Activated CD4-positive, alpha-beta T cell treated with anti-CD3 and anti-CD28 coated beads for 1 hour (primary cell): ENCODE measurements around the gene BPIFB2.

ENCODE experiments used
- DNase-seq: peaks from one replicate; pipeline ENCODE4 v3.0.0-alpha.2; 2020

BPIFB2 gene

DNA sequence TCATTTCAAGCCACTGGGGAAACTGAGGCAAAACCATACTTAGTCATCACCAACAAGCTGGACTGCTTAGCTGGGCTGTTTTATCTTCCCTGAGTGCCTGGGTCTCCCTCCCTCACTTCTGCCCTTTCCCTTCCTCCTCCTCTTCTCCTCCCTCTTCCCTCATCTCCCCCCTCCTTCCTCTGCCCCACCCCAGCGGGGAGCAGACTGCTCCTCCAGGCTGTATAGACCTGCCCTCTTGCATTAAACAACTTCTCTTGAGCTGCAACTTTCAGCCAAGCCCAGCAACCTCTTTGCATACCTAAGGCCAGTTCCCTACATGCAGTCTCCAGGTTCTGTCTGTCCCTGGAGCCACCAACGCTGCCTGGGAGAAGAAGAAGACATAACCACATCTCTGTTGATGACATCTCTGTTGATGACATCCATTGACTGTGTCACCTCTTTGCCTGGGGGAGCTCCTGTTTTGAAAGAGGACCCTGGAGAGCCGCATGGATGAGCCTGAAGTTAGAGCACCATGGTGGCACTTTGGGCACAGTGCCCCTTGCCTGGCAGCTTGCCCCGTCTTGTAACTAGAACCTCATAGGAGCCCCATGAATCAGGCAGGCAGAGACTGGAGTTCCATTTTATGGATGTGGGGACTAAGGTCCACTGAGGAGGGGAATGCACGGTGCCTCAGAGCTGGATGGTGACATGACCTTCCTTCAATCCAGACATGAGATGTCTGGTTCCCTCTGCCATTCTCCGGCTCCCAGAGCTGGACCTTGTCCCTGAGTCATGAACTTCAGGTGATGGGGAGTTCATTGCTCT, 16.1 kb downstream of the BPIFB2 start:
- no peak for DNase-seq

DNA sequence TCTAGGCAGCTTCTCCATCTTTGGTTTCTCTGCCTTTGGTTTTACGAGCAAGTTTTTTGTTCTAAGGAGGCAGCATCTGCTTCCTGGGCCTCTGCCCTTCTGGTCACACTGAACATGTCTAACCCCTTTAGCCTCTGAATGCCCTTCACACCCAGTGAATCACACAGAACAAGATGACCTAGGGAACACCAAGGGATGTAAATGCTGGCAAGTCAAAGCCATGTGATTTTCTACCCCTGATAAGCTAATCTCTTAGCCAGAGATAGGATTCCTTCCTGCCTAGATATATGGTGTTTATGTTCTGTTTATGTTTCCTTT, 16.7 kb downstream of the BPIFB2 start:
- DNase-seq: no peak

DNA sequence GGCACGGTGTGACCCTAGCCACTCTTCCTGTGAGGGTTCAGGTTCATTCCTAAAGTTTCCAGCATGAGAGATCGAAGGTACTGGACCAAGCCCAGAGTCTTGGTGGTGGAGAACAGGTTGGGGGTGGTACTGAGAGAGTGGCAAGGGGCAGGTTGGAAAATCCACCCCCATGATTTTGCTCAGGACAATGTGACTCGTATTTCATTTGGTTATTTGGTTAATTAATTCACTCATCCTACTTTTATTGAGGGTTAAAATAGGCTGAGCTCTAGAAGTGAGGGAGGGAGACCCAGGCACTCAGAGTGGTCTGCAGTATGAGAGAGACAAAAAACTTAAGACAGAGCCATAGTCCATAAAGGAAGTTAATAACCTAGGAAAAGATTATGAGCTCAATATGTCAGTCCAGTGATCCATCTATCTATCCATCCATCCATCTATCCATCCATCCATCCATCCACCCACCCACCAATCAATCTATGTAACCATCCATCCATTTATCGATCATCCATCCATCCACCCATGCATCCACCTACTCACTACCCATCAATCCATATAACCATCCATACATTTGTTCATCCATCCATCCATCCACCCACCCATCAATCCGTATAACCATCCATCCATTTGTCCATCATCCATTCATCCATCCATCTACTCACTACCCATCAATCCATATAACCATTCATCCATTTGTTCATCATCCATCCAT, 17.3 kb downstream of the BPIFB2 start:
- DNase-seq: no peak

DNA sequence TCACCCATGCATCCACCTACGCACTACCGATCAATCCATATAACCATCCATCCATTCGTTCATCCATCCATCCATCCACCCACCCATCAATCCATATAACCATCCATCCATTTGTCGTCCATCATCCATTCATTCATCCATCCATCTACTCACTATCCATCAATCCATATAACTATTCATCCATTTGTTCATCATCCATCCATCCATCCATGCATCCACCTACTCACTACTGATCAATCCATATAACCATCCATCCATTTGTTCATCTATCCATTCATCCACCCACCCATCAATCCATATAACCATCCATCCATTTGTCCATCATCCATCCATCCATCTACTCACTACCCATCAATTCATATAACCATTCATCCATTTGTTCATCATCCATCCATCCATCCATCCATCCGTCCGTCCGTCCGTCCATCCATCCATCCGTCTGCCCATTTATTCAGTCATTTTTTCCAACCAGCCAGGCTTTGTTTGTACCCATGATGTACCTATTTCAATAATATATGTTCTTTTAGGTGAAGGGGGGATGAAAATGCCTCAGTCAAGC, 17.9 kb downstream of the BPIFB2 start:
- no peak for DNase-seq

DNA sequence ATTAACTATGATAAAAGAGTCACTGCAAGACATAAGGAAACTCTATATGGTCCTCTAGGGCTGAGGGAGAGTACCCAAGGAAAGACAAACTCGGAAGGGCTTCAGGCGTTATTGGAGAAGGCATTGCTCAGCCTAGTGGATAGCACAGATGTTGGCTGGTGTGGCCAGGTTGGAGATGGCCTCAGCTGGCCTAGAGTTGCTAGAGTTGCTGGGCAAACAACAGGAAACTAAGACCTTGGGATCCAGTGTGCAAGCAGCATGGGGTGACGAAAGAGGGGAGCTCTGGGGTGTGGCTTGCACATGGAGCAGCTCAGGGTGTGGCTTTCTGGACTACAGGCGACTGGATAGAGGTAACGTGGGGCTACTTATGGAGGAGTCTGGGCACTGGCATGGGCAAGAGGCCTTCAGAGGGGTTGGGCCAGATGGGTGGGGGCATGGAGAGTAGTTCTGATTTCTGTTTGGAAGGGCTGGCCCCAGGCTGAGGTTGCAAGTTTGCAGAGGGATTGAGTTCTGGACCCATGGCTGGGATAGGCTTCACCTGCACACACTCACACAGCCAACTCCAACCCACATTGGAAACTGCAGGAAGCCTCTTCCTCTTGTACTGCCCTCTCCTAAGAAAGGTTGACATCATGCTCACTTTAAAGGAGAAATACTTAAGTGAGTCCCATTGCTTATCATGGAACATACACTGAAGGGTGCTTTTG, 18.7 kb downstream of the BPIFB2 start:
- no peak for DNase-seq

- DNase-seq: no peak
Measured at GRCh38 chr20:33026779-33027759, 19.6 kb downstream of the BPIFB2 start.

DNA sequence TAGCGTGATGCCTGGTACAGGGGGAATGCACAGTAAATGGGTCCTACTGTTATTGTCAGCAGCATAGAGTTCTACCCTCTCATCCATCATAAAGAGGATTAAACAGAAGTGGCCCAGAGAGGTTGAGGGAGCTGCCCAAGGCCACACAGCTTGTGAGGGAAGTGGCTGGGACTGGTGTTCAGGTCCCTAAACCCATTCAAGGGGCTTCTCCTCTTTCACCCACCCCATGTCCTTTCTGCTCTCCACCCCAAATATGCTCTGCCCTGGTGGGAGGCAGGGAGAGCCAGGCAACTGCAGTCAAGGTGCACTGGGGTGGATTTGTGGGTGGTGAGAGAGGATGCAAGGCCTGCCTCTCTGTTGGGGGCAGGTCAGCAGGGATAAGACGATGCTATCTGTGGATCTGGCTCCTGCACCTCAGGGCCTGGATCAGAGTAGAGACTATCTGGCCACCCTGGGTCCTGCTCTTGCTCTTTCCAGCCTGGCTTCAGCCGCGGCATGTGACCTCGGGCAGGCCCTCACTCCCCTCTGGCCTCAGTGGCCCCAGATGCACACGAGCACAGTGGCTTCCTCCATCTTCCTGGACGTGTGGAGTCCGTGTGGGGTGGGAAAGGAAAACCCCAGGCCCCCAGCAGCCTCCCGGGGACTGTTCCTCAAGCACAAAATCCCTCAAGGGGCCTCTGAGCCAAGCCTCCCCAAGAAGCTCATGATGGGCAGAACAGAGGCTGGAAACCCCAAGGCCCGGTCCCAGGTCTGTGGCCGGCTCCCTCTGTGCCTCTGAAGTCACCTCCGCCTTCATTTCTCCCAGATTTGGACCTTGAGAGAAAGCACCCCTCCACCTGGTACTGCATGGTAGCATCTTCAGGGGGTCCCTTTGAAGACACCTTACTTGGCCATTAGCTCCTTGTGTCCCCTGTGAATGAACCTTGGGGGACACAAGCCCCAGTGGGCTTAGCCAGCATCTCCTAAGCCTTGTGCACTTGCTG, 20.6 kb downstream of the BPIFB2 start:
- no peak for DNase-seq

GRCh38 chr20:33028875-33029274, 21.4 kb downstream of the BPIFB2 start:
- DNase-seq: no peak

DNA sequence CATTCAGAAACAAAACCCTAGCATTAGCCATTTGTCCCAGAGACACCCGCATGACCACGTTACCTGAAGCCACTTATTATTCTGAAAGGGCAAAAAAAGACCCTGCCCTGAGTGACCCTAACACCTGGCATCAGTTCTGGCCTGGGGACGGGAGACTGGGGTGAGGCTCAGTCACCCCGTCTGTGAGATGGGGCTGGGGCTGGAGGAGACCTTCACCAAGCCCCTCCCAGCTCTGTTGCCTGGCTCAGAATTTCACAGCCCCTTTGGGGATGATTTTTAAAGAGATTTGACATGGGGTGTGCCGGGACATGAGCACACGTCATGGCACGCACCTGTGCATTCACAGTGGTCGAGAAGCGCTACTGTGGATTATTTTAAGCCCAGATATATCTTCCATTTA, 22.6 kb downstream of the BPIFB2 start:
- DNase-seq: no peak

GRCh38 chr20:33030569-33030968, 23.1 kb downstream of the BPIFB2 start:
- no peak for DNase-seq

DNA sequence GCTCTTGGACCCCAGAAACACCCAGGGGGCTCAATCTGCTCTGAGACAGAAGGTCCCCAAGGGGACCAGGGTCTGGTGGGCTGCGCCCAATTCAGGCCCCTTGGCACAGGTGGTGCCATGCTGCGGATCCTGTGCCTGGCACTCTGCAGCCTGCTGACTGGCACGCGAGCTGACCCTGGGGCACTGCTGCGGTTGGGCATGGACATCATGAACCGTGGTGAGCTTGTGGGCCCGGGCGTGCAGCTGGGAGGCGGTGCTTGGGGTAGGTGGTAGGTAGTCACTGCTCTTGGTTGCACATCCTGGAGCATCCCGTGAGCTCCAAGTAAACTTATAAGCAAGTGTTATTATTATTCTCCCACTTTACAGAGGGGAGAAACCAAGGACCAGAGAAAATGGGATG, 24.0 kb downstream of the BPIFB2 start, which contains the start of gene BPIFB6:
TSS of gene BPIFB6 (plus strand) at position 118 of the 400 bp plus-strand sequence. CDS start at position 118, 0 bp downstream.
- no peak for DNase-seq

DNA sequence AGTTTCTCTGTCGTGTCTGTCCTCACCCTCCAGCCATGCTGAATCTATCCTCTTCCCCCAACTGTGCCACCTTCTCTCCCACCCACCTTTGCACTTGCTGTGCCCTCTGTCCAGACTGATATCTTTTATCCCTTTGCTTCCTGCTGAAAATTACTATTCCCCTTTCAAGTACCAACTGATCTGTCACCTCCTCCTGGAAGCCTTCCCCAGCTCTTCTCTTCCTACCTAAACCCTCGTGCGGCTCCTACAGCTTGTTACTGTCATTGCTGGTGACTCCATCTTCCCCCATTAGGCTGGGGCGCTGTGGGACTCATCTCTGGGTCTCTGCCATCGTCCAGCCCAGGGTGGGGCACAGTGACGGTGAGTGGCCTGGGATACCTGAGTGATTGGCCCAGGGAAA, 25.1 kb downstream of the BPIFB2 start:
- DNase-seq: no peak

- no peak for DNase-seq
Measured at GRCh38 chr20:33033381-33033780, 25.9 kb downstream of the BPIFB2 start.

GRCh38 chr20:33034115-33034514, 26.6 kb downstream of the BPIFB2 start:
- no peak for DNase-seq

- DNase-seq: no peak
Measured at GRCh38 chr20:33034901-33035492, 27.5 kb downstream of the BPIFB2 start.

- no peak for DNase-seq
Measured at GRCh38 chr20:33037456-33037855, 30.0 kb downstream of the BPIFB2 start.

GRCh38 chr20:33038243-33038642, 30.7 kb downstream of the BPIFB2 start:
- no peak for DNase-seq

DNA sequence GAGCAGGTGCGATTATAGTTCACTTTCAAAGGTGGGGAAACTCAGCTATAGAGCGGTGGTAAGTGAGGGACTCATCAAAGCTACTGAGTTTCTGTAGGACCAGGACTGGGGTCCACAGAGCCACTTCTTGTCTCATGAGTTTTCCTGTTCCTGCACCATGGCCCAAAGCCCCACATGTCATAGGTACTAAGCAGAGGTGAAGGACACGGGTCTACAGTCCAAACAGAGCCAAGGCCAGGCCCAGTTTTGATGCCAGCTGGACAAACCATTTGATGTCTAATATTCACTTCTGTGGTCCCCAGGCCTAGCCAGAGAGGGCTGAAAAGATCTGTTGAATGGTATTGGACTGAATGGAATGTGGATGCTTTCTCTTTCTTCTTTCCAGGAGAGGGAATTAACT, 34.9 kb downstream of the BPIFB2 start:
- no peak for DNase-seq

DNA sequence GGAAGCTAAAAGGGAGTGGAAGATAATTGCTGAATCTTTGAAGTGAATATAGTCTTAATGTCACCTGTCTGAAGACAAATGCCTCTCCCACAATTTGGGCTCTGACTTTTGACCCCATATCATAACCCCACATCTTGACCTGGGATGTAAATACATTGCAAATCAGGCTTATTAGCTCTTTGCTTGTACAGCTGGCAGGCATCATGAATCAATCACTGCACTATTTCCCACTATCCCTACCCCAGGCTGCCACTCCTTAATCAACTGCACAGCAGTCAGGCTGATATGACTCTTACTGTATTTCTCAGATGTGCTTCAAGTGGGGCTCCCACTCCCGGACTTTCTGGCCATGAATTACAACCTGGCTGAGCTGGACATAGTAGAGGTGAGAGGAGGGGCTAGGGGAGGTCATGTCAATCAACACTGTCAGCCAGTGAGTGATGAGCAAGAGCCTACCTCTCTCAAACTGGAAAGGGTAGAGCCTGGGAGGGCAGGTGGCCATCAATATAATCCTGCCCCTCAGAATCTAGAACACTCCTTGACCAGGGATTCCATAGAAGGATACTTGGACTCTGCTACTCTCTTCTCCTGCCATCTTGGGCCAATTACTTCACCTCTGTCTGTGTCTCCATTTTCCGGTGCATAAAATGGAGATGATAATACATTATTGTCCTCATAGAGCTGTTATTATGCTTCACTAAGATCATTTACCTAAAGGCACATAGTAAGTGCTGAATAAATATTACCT, 35.7 kb downstream of the BPIFB2 start:
- no peak for DNase-seq

DNA sequence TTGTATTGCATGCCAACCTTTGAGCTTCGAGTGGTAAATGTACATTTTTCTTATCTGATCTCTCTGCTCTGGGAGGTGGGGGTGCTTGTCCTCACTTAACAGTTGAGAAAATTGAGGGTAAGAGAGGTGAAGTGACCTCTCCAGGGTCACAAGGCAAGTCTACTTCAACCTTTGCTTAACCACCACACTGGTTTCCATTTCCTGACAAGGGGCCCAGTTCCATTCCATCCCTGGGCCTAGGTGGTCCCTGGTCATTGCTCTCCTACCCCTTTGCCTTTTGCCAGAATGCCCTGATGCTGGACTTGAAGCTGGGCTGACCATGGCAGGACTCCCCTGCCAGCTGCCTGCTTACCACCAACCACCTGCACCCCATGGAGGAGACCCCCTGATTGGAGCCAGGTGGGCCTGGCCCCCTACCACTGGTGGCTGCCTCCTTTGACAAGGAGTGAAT, 36.3 kb downstream of the BPIFB2 start:
- no peak for DNase-seq
